GM13976 (cell line): ENCODE measurements around the gene SIN3B.

Experiments
- DNase-seq: peaks from one replicate; pipeline ENCODE4 v3.0.0; 2012; ENCODE audit warnings: low spot score
- CTCF ChIP-seq: IDR thresholded peaks from 2 replicates; pipeline ENCODE4 v1.5.1; 2012; ENCODE audit warnings: borderline replicate concordance, mild to moderate bottlenecking; ENCODE audit not compliant: insufficient read depth; ENCODE audit errors: extremely low read depth, missing control alignments, control extremely low read depth
- in situ Hi-C: fragments of 300-500 bp; cut with MboI; formaldehyde crosslinking; loops from one replicate; pipeline ENCODE4 v1.12.0; 2022; ENCODE audit warnings: low sequenced_read_pairs, mixed read lengths, inconsistent platforms; ENCODE audit not compliant: unreplicated experiment

SIN3B gene

GRCh38 chr19:16880884-16881554, 51.8 kb downstream of the SIN3B start:
- in situ Hi-C loops, result no loop called here
- no peak for DNase-seq

GRCh38 chr19:16882146-16882545, 52.9 kb downstream of the SIN3B start:
- in situ Hi-C loops, result no loop called here
- no peak for DNase-seq
- no peak for TF ChIP-seq CTCF

More at GRCh38 chr19:16880884-16881554, 51.8 kb downstream of the SIN3B start:
- no peak for TF ChIP-seq CTCF

- DNase-seq, result no peak
- in situ Hi-C loops, result no loop called here
Measured at GRCh38 chr19:16883522-16883921, 54.3 kb downstream of the SIN3B start.

GRCh38 chr19:16885166-16885565, 56.0 kb downstream of the SIN3B start:
- in situ Hi-C loops, result no loop called here
- no peak for DNase-seq
- no peak for TF ChIP-seq CTCF

More at GRCh38 chr19:16883522-16883921, 54.3 kb downstream of the SIN3B start:
- no peak for TF ChIP-seq CTCF

GRCh38 chr19:16886305-16886880, 57.2 kb downstream of the SIN3B start:
- no peak for DNase-seq
- in situ Hi-C loops, result no loop called here
- TF ChIP-seq CTCF, result no peak

GRCh38 chr19:16887353-16888265, 58.4 kb downstream of the SIN3B start:
- no peak for DNase-seq

More at GRCh38 chr19:16887353-16888265, 58.4 kb downstream of the SIN3B start:
- in situ Hi-C loops, result no loop called here
- TF ChIP-seq CTCF, result no peak
